Measurements from ENCODE around the gene SH3TC2.

- TF ChIP-seq CTCF (IDR thresholded peaks at IDR 0.05) (no peak), EZH2 (IDR thresholded peaks at IDR 0.05) (no peak)
Measured at GRCh38 chr5:149100331-149100730, 37.5 kb upstream of the SH3TC2 start.
